Gastrocnemius medialis (tissue), 4 donors: ENCODE results near the gene ARHGAP22. TPM values are rescaled to one million over a fixed set of nuclear protein-coding genes. Genes with fewer than 3 reads are reported as not detected.

Experiments used
- ATAC-seq, 2 donors: fragments of 150-250 bp; one replicate each; pipeline ENCODE4 v1.9.1; 2016
- DNase-seq, 2 donors: peaks; one replicate each; pipeline ENCODE4 v3.0.0-alpha.2; 2019
- H3K27ac ChIP-seq, 4 donors: fragments of 200-600 bp; sonication (generic); 1 replicate in 1 of 4; 2 replicates in 3 of 4; pipeline ENCODE4 v1.5.1; 2016 to 2018; ENCODE audit warnings: mild to moderate bottlenecking in 2 of 4, moderate library complexity in 1 of 4
- H3K27me3 ChIP-seq, 3 donors: fragments of 200-600 bp; sonication (generic) in 2 of 3; 1 replicate in 1 of 3; 2 replicates in 2 of 3; pipeline versions ENCODE4 v1.5.1 to v1.6.0; 2016 to 2019; ENCODE audit warnings: mild to moderate bottlenecking in 1 of 3, moderate library complexity in 1 of 3
- H3K36me3 ChIP-seq, 2 donors: fragments of 200-600 bp; sonication (generic) in 1 of 2; one replicate each; pipeline ENCODE4 v1.5.1; 2017 to 2018
- H3K4me1 ChIP-seq, 2 donors: fragments of 200-600 bp; sonication (generic) in 1 of 2; one replicate each; pipeline ENCODE4 v1.5.1; 2016 to 2017; ENCODE audit warnings: mild to moderate bottlenecking in 2 of 2
- H3K4me3 ChIP-seq, 4 donors: fragments of 200-600 bp; sonication (generic) in 3 of 4; 1 replicate in 1 of 4; 2 replicates in 3 of 4; pipeline ENCODE4 v1.5.1; 2016 to 2019; ENCODE audit warnings: mild to moderate bottlenecking in 2 of 4
- H3K9me3 ChIP-seq, 3 donors: fragments of 200-600 bp; sonication (generic) in 2 of 3; 1 replicate in 1 of 3; 2 replicates in 2 of 3; pipeline ENCODE4 v1.5.1; 2016 to 2019
- CTCF ChIP-seq, 5 experiments: fragments of 450-650 bp in 3 of 5; fragments of 200-600 bp in 2 of 5; sonication (generic) in 2 of 5; IDR thresholded peaks in 4 of 5; conservative IDR thresholded peaks in 1 of 5; 1 replicate in 4 of 5; 2 replicates in 1 of 5; pipeline ENCODE4 v1.5.1; 2016 to 2019; ENCODE audit warnings: antibody characterized with exemption in 5 of 5, mild to moderate bottlenecking in 3 of 5, moderate library complexity in 3 of 5
- POLR2A ChIP-seq, 2 donors: fragments of 450-650 bp; IDR thresholded peaks; one replicate each; pipeline ENCODE4 v1.6.1; 2017; ENCODE audit warnings: antibody characterized with exemption in 2 of 2, mild to moderate bottlenecking in 2 of 2, moderate library complexity in 2 of 2
- in situ Hi-C, 4 donors: fragments of 200-750 bp; cut with MboI; loops; one replicate each; pipeline versions ENCODE4 v1.15.0 to v1.8.0; 2017; ENCODE audit warnings: low sequenced_read_pairs in 4 of 4
- intact Hi-C: fragments of 100-400 bp; cut with DNase I; formaldehyde crosslinking; loops from one replicate; pipeline ENCODE4 v1.15.1; 2023; ENCODE audit warnings: low total_unique reads
- total RNA-seq, 4 donors: library from RNA; depleted of rRNA; stranded (reverse); fragments of >200 nt; gene quantifications; one replicate each; pipeline versions ENCODE4 v1.1.0 to v1.2.3, GENCODE V29; 2016

The ARHGAP22 gene
- total RNA-seq, 4 donors from 2014 or later = 0.69 to 0.92 (median 0.72) TPM; not detected in 1

GRCh38 chr10:48609899-48610584, 5.2 kb upstream of the ARHGAP22 start:
- Histone ChIP-seq H3K9me3 (no peaks in the 10 kb centered on the region), H3K4me3 (no peak overlapping the region), H3K27me3 (no peaks in the 10 kb centered on the region), H3K27ac (no peak overlapping the region), H3K4me1 (peaks cover 0 to 2% of the 10 kb centered on the region in 2 donors), H3K36me3 (no peaks in the 10 kb centered on the region)
- no peak for DNase-seq
- no peak for ATAC-seq
- intact Hi-C loops (no loop called here), in situ Hi-C loops (no loop called here)
- no peak for TF ChIP-seq POLR2A (IDR thresholded peaks at IDR 0.05)
- TF ChIP-seq CTCF (IDR thresholded peaks at IDR 0.05 in 4 of 5, conservative IDR thresholded peaks at IDR 0.05 in 1 of 5) = no peak

DNA sequence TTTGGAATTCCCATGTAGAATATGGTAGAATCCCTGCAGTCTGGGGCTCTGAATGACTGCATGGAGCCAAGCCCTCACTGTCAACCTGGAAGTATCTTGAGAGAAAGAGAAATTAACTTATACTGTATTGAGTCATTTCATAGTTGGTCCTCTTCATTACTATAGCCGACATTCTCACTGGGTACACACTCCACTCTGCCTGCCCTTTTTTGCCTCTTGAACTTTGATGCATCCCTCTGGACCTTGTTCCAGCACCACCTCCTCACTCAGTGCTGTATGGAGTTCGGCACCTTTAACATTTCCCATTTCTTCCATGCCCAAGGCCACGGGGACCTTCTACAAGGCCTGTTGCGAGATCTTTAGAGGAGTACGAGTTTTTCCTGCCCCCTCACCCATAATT, 4.6 kb upstream of the ARHGAP22 start:
- Histone ChIP-seq H3K27ac (no peak overlapping the region), H3K4me1 (peaks cover 1 to 6% of the 10 kb centered on the region in 2 donors), H3K36me3 (no peaks in the 10 kb centered on the region), H3K4me3 (no peak overlapping the region), H3K9me3 (no peaks in the 10 kb centered on the region), H3K27me3 (peaks cover 0 to 3% (median 2%) of the 10 kb centered on the region in 3 donors)
- intact Hi-C loops (no loop called here), in situ Hi-C loops (no loop called here)
- ATAC-seq (no peak), DNase-seq (no peak)
- TF ChIP-seq POLR2A (IDR thresholded peaks at IDR 0.05) (no peak), CTCF (IDR thresholded peaks at IDR 0.05 in 4 of 5, conservative IDR thresholded peaks at IDR 0.05 in 1 of 5) (no peak)

- ATAC-seq (no peak), DNase-seq (no peak)
- in situ Hi-C loops (no loop called here), intact Hi-C loops (no loop called here)
- H3K27ac ChIP-seq = no peak overlapping the region
- H3K9me3 ChIP-seq = no peaks in the 10 kb centered on the region
- no peak for TF ChIP-seq POLR2A (IDR thresholded peaks at IDR 0.05)
- no peak for TF ChIP-seq CTCF (IDR thresholded peaks at IDR 0.05 in 4 of 5, conservative IDR thresholded peaks at IDR 0.05 in 1 of 5)
- H3K4me1 ChIP-seq = peaks cover 5 to 6% of the 10 kb centered on the region in 2 donors
- H3K36me3 ChIP-seq = no peaks in the 10 kb centered on the region
- H3K4me3 ChIP-seq = no peak overlapping the region
- peaks cover 2 to 7% (median 6%) of the 10 kb centered on the region in 3 donors for H3K27me3 ChIP-seq
These were observed 4.1 kb upstream of the ARHGAP22 start for GRCh38 chr10:48608976-48609375.

DNA sequence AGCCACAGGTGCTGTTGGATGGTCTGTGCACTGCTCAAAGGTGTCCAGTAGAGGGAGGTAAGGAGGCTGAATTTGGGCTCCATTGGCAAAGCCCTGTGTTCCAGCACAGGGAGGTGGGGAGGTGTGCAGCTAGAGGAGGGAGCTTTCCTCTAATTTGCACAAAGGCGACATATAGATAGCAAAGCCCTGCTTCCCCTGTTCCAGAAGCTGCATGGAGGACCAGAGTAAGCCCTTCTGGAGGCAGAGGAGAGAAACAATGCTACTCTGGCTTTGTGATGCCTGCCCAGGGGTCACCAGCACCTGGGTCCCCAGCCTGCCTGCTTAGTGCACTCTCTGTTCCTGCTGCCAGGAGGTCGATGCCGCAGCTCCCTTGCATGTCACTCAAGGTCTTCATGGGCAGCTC, 3.4 kb upstream of the ARHGAP22 start:
- no peaks in the 10 kb centered on the region for H3K9me3 ChIP-seq
- ATAC-seq (no peak), DNase-seq (no peak)
- no peak overlapping the region for H3K27ac ChIP-seq
- H3K27me3 ChIP-seq = peaks cover 6 to 11% (median 9%) of the 10 kb centered on the region in 3 donors
- no peaks in the 10 kb centered on the region for H3K36me3 ChIP-seq
- intact Hi-C loops = no loop called here
- in situ Hi-C loops = no loop called here
- peaks cover 5 to 6% of the 10 kb centered on the region in 2 donors for H3K4me1 ChIP-seq
- TF ChIP-seq POLR2A (IDR thresholded peaks at IDR 0.05) = no peak
- TF ChIP-seq CTCF (IDR thresholded peaks at IDR 0.05 in 4 of 5, conservative IDR thresholded peaks at IDR 0.05 in 1 of 5) = peak in 3 of 5 experiments; percentile 27 to 52 (median 36)
- no peak overlapping the region for H3K4me3 ChIP-seq
